Psoas muscle (tissue), 8 donors: ENCODE measurements around the gene CTNND2. TPM values are rescaled to one million over a fixed set of nuclear protein-coding genes. Genes with fewer than 3 reads are reported as not detected.

Source experiments
- ATAC-seq, 4 donors: fragments of 200-7000 bp; cut with Tn5 transposase; one replicate each; pipeline ENCODE4 v1.9.1; 2020; ENCODE audit warnings: moderate library complexity in 3 of 4, mild to moderate bottlenecking in 2 of 4
- DNase-seq, 2 donors: peaks; one replicate each; pipeline ENCODE4 v3.0.0-alpha.2; 2020
- H3K27ac ChIP-seq: fragments of 200-600 bp; one replicate; pipeline ENCODE4 v1.8.0; 2022
- H3K27me3 ChIP-seq, 3 donors: fragments of 200-600 bp in 1 of 3; one replicate each; pipeline versions ENCODE4 v1.6.1 to v1.8.0; 2013 to 2022; ENCODE audit warnings: low read length in 2 of 3, mild to moderate bottlenecking in 2 of 3, moderate library complexity in 1 of 3; ENCODE audit not compliant: insufficient read depth in 3 of 3
- H3K36me3 ChIP-seq, 2 donors: fragments of 200-600 bp in 1 of 2; one replicate each; pipeline versions ENCODE4 v1.6.1 to v1.8.0; 2013 to 2022; ENCODE audit warnings: low read depth in 1 of 2, mild to moderate bottlenecking in 1 of 2, moderate library complexity in 1 of 2; ENCODE audit not compliant: insufficient read depth in 1 of 2
- H3K4me1 ChIP-seq: fragments of 200-600 bp; one replicate; pipeline ENCODE4 v1.8.0; 2022
- H3K4me3 ChIP-seq: fragments of 200-600 bp; one replicate; pipeline ENCODE4 v1.8.0; 2022; ENCODE audit warnings: mild to moderate bottlenecking
- H3K9me3 ChIP-seq: fragments of 200-600 bp; one replicate; pipeline ENCODE4 v1.8.0; 2022
- CTCF ChIP-seq: fragments of 200-600 bp; IDR thresholded peaks from one replicate; pipeline ENCODE4 v1.8.0; 2022; ENCODE audit warnings: antibody characterized with exemption
- WGBS, 3 donors: extraction: QIAGEN DNeasy Blood & Tissue Kit; methylation state at CpG; one replicate each; pipeline versions ENCODE4 v1.1.6 to v1.1.7; 2013; 5-methylcytosine and 5-hydroxymethylcytosine counted together
- intact Hi-C, 2 donors: fragments of 100-400 bp; cut with DNase I; formaldehyde crosslinking; loops; one replicate each; pipeline versions ENCODE4 v1.11.0 to v1.14.2; 2022
- polyA plus RNA-seq, 3 donors: library from polyadenylated mRNA; stranded (reverse); fragments of 200-250 nt; gene quantifications; one replicate each; pipeline ENCODE4 v1.2.3, GENCODE V29; 2013
- total RNA-seq, 4 donors: library from RNA; stranded (reverse); fragmentation: NEBNext Ultra II Directional in 2 of 4; extraction: Animal tissue kit (Norgen Biotek cat#: 25700) in 2 of 4; gene quantifications; one replicate each; pipeline versions ENCODE4 v1.2.1 to v1.2.4, GENCODE V29; 2021 to 2023
- donor health status: healthy with polysubstance abuse.
- donor health status: DM: no; HTN: no; CAD: no; lungs with moderate emphysema.
- donor health status: Bipolar disorder and iron deficiency.
- donor health status: healthy.
- donor health status: DM: yes; HTN: yes; CAD: no.
- donor health status: DM: no; HTN: no; CAD: no.
- donor health status: DM: no; HTN: no; CAD: no.
- donor health status: DM: yes; HTN: yes; CAD: no.

The CTNND2 gene
- total and polyA plus RNA-seq, 7 donors = 0.09 to 0.14 (median 0.13) TPM; not detected in 4

DNA sequence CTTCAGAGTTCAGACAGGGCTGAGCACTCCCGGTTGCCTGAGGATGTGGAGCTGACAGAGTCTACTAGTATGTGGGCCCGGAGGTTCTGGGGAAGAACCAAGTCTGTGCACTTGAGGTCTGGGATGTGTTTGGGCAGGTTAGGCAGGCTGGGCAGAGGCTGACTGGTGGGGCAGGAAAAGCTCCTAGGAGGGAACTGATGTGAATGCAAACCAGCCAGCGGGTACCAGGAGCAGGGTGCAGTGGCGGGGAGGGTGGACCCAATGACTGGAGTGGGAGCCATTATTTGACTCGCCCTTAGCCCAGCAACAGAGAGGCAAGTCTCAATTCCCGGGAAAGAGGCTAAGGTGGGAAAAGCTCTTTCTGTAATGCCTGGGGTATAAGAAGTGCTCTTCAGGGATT is 723.4 kb downstream of the CTNND2 start:
- Histone ChIP-seq H3K4me1 (no peaks in the 10 kb centered on the region), H3K9me3 (no peaks in the 10 kb centered on the region), H3K27me3 (peaks cover 0 to 3% (median 0%) of the 10 kb centered on the region in 3 donors), H3K36me3 (no peaks in the 10 kb centered on the region), H3K4me3 (no peak overlapping the region), H3K27ac (no peak overlapping the region)
- DNase-seq (no peak), ATAC-seq (no peak)
- no peak for TF ChIP-seq CTCF
- whole genome bisulfite sequencing, 3 donors = 83 to 91% (median 85%) methylated on average over 6 of the region's 6 CpGs
- intact Hi-C loops = loop anchor here in 1 of 2 donors (10.0 kb wide), 1 partner anchor 486 kb away; no protein-coding TSS in a partner anchor

- 94 to 99% (median 96%) methylated on average over 2 of the region's 2 CpGs for WGBS, 3 donors
- Histone ChIP-seq H3K27ac (no peak overlapping the region), H3K4me3 (no peak overlapping the region), H3K9me3 (no peaks in the 10 kb centered on the region), H3K4me1 (no peaks in the 10 kb centered on the region), H3K27me3 (no peaks in the 10 kb centered on the region), H3K36me3 (no peaks in the 10 kb centered on the region)
- DNase-seq (no peak), ATAC-seq (no peak)
- intact Hi-C loops = no loop called here
- no peak for TF ChIP-seq CTCF
These were observed 726.1 kb downstream of the CTNND2 start for GRCh38 chr5:11177999-11178711.

GRCh38 chr5:11174591-11174990 is 729.7 kb downstream of the CTNND2 start:
- whole genome bisulfite sequencing, 3 donors = 16 to 36% (median 22%) methylated on average over 7 of the region's 7 CpGs
- H3K4me1 ChIP-seq = no peaks in the 10 kb centered on the region
- DNase-seq (no peak), ATAC-seq (no peak)
- no peaks in the 10 kb centered on the region for H3K27me3 ChIP-seq
- no peak overlapping the region for H3K27ac ChIP-seq
- TF ChIP-seq CTCF = no peak
- H3K36me3 ChIP-seq = no peaks in the 10 kb centered on the region
- H3K9me3 ChIP-seq = no peaks in the 10 kb centered on the region
- intact Hi-C loops = no loop called here
- H3K4me3 ChIP-seq = no peak overlapping the region

DNA sequence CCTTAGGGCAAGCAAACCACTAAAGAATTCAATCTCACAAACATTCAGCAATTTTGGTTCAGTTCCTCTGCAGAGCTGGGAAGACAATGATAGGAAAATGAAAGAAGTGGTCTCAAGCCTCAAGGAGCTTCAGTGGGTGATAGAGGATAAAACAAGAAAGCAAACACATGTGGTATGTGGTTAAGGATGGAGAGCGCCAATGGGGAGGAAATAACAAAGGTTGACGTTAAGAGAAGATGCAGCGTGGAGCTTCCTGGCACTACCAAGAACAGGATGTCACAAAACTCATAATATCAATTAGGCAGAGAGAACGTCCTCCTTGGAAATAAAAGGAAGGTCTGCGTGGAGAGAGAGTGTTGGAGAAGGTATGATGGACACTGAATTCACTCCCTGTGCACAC is 731.8 kb downstream of the CTNND2 start:
- Histone ChIP-seq H3K9me3 (no peaks in the 10 kb centered on the region), H3K27me3 (no peaks in the 10 kb centered on the region), H3K4me1 (no peaks in the 10 kb centered on the region), H3K36me3 (no peaks in the 10 kb centered on the region), H3K4me3 (no peak overlapping the region), H3K27ac (no peak overlapping the region)
- intact Hi-C loops = no loop called here
- no peak for TF ChIP-seq CTCF
- WGBS, 3 donors = 63 to 70% (median 70%) methylated on average over 5 of the region's 5 CpGs
- DNase-seq = no peak
- no peak for ATAC-seq

GRCh38 chr5:11171236-11171635 is 733.0 kb downstream of the CTNND2 start:
- Histone ChIP-seq H3K36me3 (no peaks in the 10 kb centered on the region), H3K4me1 (no peaks in the 10 kb centered on the region), H3K4me3 (no peak overlapping the region), H3K9me3 (no peaks in the 10 kb centered on the region), H3K27me3 (no peaks in the 10 kb centered on the region), H3K27ac (no peak overlapping the region)
- 78 to 94% (median 89%) methylated on average over 1 of the region's 1 CpG for WGBS, 3 donors
- ATAC-seq = no peak
- no peak for TF ChIP-seq CTCF
- intact Hi-C loops = no loop called here
- no peak for DNase-seq
